NCI-H2029 (cell line): ENCODE measurements around the gene LDLRAD4.
A peak's percentile ranks its signal among the peaks of the same experiment; 100 is the strongest.

Source experiments
- DNase-seq: peaks from one replicate; lab custom pipeline; 2025; lab: John Stamatoyannopoulos, UW

The LDLRAD4 gene

DNA sequence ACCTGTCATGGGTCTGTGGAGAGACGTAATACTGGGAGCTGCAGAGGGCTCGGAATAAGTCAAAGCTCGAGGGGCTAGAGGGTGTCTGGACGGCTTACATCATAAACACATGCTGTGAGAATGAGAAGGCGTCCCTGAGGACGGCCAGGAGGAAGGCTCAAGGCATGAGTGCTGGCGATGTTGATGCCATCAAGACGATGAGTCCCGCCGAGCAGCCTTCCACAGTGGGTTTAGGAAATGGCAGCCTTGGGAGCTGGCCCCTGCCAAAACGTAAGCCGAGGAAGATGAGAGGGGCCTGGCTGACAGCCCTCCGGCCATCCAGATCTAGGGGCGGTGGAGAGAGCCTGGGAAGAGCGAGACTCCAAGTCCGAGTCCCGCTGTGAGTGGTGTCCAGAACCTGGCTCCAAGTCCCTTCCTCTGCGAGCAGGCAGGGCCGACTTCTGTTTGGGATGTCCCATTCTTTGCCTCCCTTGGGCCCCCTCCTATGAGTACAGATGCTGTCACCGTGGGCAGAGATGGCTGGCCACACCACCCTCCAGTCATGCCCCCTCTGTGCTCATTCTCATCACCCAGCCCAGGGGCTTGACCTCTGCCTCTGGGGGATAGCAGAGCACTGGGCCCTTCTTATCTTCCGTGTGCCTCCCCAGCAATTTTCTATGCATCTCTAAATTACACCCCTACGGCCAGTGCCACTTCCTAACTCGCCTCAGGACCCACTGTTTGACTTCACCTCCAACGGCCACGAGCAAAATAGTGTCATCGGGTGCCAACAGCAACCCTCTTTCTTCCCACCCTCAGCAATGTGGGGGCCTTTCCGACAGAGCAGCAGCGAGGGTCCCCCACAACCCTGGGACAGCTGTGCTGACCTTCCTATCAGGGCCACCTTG, 332.1 kb downstream of the LDLRAD4 start:
- DNase-seq, result no peak

DNA sequence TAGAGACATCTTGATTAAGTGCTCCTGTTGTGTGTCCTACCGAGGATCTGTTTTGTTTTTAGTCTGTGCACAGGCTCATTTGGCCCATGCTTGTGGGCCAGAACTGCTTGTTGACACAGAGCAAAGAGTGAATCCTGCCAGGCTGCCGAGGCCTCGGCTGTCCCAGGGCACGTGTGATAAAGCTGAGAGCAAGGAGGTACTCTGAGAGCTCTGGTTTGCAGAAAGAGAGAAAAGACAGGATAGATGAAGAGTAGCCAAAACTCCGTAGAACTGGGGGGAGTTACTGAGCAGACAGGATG, 332.7 kb downstream of the LDLRAD4 start:
- DNase-seq, result no peak

GRCh38 chr18:13551841-13552733, 333.5 kb downstream of the LDLRAD4 start:
- DNase-seq, result no peak

DNA sequence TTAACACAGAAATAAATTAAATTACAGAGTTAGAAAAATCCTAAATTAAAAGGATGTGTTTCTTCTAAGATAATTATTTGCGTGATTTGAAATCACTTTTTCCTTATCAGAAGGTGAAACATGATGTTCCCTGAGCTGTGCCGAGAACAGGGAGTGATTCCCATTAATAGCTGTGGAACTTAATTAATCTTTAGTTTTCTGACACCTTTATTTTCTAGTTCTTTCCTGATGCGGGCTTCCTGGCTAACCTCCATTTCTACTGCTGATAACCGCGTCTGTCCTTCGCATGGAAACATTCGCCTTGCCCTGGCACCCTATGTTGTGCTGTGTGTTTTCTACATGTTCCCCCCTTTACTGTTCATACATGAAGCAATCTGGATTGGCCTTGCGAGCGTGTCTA, 334.9 kb downstream of the LDLRAD4 start:
- DNase-seq, result no peak

GRCh38 chr18:13555192-13555591, 336.6 kb downstream of the LDLRAD4 start:
- no peak for DNase-seq

GRCh38 chr18:13555865-13556264, 337.3 kb downstream of the LDLRAD4 start:
- DNase-seq, result no peak

DNA sequence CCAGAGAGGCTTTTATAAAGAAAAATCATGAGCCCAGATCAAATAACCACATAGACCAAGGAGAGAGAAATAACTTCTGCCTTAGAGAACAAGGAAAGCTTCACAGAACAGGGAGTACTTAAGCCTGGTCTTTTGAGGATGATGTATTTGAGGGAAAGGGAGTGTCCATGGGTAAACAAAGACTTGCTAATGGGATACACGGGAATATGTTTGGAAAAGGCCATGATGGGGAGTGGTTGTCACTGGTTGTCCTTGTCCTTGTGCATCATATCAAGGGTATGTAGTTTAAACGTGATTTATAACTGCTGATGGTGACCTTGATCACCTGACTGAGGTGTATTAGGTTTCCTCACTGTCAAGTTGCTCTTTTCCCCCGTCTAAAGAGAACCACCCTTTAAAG, 337.9 kb downstream of the LDLRAD4 start:
- no peak for DNase-seq

- peak; percentile 19 for DNase-seq
These were observed 339.6 kb downstream of the LDLRAD4 start for GRCh38 chr18:13558124-13558523.

DNA sequence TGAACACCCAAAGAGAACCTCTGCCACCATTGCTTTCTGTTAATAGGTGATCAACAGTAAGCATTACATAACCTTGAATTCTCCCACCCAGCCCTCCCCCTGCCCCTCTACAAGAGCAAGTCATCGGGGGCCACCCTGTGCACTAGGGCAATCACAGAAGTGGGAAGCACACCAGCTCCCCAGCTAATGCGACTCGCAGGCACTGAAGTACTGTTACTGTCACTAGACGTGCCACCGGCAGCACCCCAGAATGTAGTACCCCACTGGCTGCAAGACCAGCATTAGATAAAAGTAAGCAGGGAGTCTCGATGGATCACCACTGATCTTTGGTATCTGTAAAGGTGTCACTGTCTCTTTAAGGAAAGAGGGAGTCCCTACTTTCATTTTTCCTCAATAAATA, 340.2 kb downstream of the LDLRAD4 start:
- no peak for DNase-seq

GRCh38 chr18:13559754-13560153, 341.2 kb downstream of the LDLRAD4 start:
- no peak for DNase-seq

- no peak for DNase-seq
These were observed 341.7 kb downstream of the LDLRAD4 start for GRCh38 chr18:13560306-13560705.

GRCh38 chr18:13562494-13563029, 344.0 kb downstream of the LDLRAD4 start:
- DNase-seq, result no peak

DNA sequence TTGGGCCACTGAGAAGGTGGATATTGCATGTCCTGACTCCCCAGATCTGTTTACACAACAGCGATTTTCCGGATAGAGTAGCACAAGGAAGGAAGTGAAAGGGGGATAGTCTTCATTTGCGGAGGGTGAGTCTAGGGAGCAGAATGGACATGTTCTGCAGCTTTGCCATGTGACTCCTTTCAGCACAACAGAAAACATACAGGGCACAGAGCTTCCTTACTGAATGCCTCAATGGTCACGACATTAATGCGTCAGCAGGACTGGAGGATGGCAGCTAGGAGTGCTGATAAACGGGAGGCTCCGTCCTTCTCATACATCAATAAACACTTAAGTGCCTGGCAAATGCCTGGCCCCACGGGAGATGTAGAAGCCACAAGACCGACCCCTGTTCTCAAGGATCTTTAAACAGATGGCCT, 344.8 kb downstream of the LDLRAD4 start:
- peak; percentile 57 for DNase-seq

GRCh38 chr18:13564579-13564978, 346.0 kb downstream of the LDLRAD4 start:
- DNase-seq, result peak; percentile 64

DNA sequence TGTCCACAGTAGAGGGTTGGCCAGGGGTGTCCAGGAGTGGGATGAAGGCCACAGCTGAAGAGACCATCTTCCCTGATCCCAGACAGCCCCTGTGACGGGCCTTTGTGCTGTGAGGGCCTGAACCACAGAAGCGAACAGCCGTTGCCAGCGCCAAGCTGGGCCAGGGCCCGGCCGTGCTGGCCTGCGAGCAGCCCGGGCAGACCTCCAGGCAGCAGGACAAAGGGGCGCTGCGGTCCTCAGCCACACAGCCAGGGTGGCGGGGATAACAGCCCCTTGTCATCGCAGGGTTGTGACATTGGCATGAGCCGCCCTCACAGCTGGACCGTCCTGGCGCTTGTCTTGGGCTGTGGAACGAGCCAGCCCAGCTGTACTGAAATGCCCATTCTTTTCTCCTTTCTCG, 346.7 kb downstream of the LDLRAD4 start:
- DNase-seq, result no peak

- DNase-seq, result no peak
These were observed 348.6 kb downstream of the LDLRAD4 start for GRCh38 chr18:13566941-13567746.

DNA sequence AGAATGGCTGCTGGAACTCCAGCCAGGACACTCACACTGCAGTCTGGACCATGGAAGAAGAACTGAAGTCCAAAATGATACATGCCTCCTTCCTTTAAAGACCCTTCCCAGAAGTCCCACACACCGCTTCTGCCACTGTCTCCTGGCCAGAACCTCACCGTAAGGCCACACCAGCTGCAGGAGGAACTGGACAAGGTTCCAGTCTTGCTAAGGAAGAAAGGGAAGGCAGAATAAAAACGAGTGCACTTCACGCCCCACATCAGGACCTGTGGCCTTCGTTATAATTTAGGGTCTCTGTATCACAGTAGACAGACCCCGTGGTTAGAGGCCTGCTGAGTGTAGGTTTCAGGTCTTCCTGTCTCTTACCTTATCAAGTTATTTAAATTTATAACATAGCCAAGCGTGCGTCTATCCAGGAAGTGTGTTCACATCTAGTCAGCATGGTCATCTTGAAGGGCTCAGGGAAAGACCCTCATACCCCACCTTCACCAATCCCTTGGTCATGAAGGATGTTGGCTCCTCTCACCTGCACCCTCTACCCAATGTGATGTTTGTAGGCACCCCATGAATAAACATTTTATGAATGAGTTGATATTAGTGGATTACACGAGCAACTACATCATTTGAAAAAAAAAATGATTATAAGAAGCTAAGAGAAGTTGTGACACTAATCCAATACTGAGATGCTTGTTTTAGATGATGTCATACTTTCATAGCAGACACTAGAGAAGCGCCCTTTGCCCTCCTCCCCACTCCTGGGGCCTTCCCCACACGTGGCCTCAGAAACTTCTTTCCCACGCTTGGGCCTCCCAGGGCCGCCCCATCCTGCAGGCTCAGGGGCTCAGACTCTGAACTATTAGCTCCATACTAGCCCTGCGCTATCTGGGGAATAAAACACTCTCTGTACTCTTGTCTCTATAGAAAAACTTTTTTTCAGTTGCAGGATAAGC, 350.2 kb downstream of the LDLRAD4 start:
- DNase-seq, result no peak

- DNase-seq, result no peak
These were observed 351.7 kb downstream of the LDLRAD4 start for GRCh38 chr18:13570216-13570615.

GRCh38 chr18:13570856-13571495, 352.4 kb downstream of the LDLRAD4 start:
- no peak for DNase-seq

DNA sequence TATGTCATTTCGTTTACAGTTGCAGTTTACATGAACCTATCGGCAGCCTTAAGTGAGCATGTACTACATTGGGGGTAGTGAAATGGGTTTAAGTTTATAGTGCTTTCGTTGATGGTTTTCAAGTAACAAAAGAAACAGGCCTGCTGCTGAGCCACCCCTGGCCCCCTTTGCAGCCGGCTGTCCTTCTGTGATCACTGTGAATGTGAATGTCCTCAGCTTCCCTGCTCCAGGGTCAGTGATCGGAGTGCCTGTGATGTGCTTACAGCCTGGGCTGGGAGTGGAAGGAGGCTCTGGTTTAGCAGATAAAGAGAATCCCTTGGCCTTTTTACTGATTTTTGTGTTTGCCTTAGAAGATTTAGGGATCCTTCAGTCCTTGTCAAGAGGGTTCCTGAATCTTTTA, 353.6 kb downstream of the LDLRAD4 start:
- no peak for DNase-seq
